Fibroblast of peridontal ligament (primary cell): ENCODE results near the gene C15orf61.

ENCODE experiments used
- DNase-seq: peaks from one replicate; pipeline ENCODE4 v3.0.0-alpha.2; 2010; ENCODE audit errors: extremely low read depth

The C15orf61 gene

GRCh38 chr15:67512933-67513714 lies 7.8 kb upstream of the C15orf61 start:
- no peak for DNase-seq

GRCh38 chr15:67515090-67515489 lies 5.8 kb upstream of the C15orf61 start:
- DNase-seq = no peak

- DNase-seq = no peak
Observed at GRCh38 chr15:67515557-67515956, 5.4 kb upstream of the C15orf61 start.

- peak; percentile 52 for DNase-seq
Observed at GRCh38 chr15:67520321-67521028, 456 bp upstream of the C15orf61 start.

GRCh38 chr15:67521783-67522568 lies 1.0 kb downstream of the C15orf61 start:
- DNase-seq = peak; percentile 60

GRCh38 chr15:67523330-67523729 lies 2.4 kb downstream of the C15orf61 start:
- no peak for DNase-seq

- DNase-seq = no peak
Observed at GRCh38 chr15:67524235-67524634, 3.3 kb downstream of the C15orf61 start.

GRCh38 chr15:67528513-67528912 lies 7.6 kb downstream of the C15orf61 start:
- DNase-seq = no peak

GRCh38 chr15:67531379-67531914 lies 10.5 kb downstream of the C15orf61 start:
- DNase-seq = peak; percentile 73

GRCh38 chr15:67533873-67534272 lies 12.9 kb downstream of the C15orf61 start:
- no peak for DNase-seq

- no peak for DNase-seq
Observed at GRCh38 chr15:67534360-67534759, 13.4 kb downstream of the C15orf61 start.

GRCh38 chr15:67537771-67538170 lies 16.8 kb downstream of the C15orf61 start:
- no peak for DNase-seq

- peak; percentile 65 for DNase-seq
Observed at GRCh38 chr15:67542420-67543347, 21.8 kb downstream of the C15orf61 start, which contains the start of gene MAP2K5. TSS of gene MAP2K5 (plus strand) at chr15:67542703. CDS start at chr15:67543336, 633 bp downstream.

- peak; percentile 2 for DNase-seq
Observed at GRCh38 chr15:67543348-67543718, 22.4 kb downstream of the C15orf61 start.

- no peak for DNase-seq
Observed at GRCh38 chr15:67544475-67544874, 23.5 kb downstream of the C15orf61 start.

GRCh38 chr15:67545864-67546263 lies 24.9 kb downstream of the C15orf61 start:
- DNase-seq = no peak

GRCh38 chr15:67547064-67547463 lies 26.1 kb downstream of the C15orf61 start:
- DNase-seq = no peak

- no peak for DNase-seq
Observed at GRCh38 chr15:67547836-67548235, 26.9 kb downstream of the C15orf61 start.

GRCh38 chr15:67548236-67548852 lies 27.4 kb downstream of the C15orf61 start:
- peak; percentile 50 for DNase-seq

- DNase-seq = no peak
Observed at GRCh38 chr15:67548862-67549651, 28.1 kb downstream of the C15orf61 start.
